Measurements from ENCODE around the gene PIGBOS1.

DNA sequence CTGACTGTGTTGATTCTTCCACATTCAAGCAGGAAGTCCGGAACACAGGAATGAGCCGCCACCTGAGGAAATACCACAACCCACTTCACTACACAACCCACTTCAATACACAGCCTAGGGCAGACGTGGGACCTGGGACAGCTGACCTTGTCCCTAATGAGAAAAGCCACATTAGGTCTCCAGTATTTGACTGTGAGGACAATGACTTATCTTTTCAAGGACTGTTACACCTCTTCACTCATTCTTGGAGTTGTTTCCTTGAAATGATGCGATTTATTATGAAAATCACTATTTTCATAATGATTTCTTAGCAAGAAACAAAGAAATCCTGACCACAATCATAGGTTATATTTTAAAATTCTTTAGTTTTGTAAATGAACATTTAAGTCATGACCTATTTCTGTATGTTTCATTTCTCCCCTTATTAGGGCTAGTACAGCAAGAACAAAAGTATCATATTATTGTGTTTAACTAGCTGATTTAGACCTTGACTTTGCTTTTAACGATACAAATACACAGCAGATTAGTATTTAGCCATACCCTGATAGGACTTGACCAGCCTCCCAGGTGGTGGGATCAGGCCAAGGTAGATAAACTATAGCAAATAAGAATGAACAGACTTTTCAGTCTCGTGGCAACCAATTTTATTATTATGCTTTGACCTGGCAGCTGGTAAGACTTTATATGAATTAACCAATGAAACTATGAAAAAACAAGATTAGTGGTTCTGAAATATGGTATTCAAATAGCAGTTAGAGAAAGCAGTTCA is 35.4 kb downstream of the PIGBOS1 start:
- TF ChIP-seq, protein P1, sequence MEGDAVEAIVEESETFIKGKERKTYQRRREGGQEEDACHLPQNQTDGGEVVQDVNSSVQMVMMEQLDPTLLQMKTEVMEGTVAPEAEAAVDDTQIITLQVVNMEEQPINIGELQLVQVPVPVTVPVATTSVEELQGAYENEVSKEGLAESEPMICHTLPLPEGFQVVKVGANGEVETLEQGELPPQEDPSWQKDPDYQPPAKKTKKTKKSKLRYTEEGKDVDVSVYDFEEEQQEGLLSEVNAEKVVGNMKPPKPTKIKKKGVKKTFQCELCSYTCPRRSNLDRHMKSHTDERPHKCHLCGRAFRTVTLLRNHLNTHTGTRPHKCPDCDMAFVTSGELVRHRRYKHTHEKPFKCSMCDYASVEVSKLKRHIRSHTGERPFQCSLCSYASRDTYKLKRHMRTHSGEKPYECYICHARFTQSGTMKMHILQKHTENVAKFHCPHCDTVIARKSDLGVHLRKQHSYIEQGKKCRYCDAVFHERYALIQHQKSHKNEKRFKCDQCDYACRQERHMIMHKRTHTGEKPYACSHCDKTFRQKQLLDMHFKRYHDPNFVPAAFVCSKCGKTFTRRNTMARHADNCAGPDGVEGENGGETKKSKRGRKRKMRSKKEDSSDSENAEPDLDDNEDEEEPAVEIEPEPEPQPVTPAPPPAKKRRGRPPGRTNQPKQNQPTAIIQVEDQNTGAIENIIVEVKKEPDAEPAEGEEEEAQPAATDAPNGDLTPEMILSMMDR (IDR thresholded peaks at IDR 0.05; ENCODE audit: insufficient read depth, low read depth, low read length), result no peak
- TF ChIP-seq EZH2 (IDR thresholded peaks at IDR 0.05; ENCODE audit: insufficient read depth, low read length), result no peak

Data from astrocyte (in vitro differentiated cells and primary cell).